Inferior parietal cortex (tissue), 1 donor: ENCODE results near the gene ANKS1B.

Experiments used
- DNase-seq: peaks from one replicate; pipeline ENCODE4 v3.0.0-alpha.2; 2016; ENCODE audit errors: extremely low spot score

Gene ANKS1B

GRCh38 chr12:99201906-99202645 lies 782.7 kb downstream of the ANKS1B start:
- no peak for DNase-seq

- no peak for DNase-seq
Measured at GRCh38 chr12:99200711-99201384, 783.9 kb downstream of the ANKS1B start.

- DNase-seq = no peak
Measured at GRCh38 chr12:99195474-99195873, 789.3 kb downstream of the ANKS1B start.

- DNase-seq = no peak
Measured at GRCh38 chr12:99192489-99192888, 792.2 kb downstream of the ANKS1B start.

- no peak for DNase-seq
Measured at GRCh38 chr12:99176871-99177270, 807.9 kb downstream of the ANKS1B start.

- no peak for DNase-seq
Measured at GRCh38 chr12:99170461-99170860, 814.3 kb downstream of the ANKS1B start.

GRCh38 chr12:99170037-99170436 lies 814.7 kb downstream of the ANKS1B start:
- no peak for DNase-seq

- DNase-seq = no peak
Measured at GRCh38 chr12:99157946-99158345, 826.8 kb downstream of the ANKS1B start.

GRCh38 chr12:99154983-99155336 lies 829.8 kb downstream of the ANKS1B start:
- DNase-seq = peak; percentile 57

GRCh38 chr12:99154216-99154982 lies 830.3 kb downstream of the ANKS1B start:
- DNase-seq = peak; percentile 43

GRCh38 chr12:99153293-99153692 lies 831.4 kb downstream of the ANKS1B start:
- no peak for DNase-seq

GRCh38 chr12:99152337-99152736 lies 832.4 kb downstream of the ANKS1B start:
- DNase-seq = no peak

- no peak for DNase-seq
Measured at GRCh38 chr12:99151744-99152143, 833.0 kb downstream of the ANKS1B start.

- no peak for DNase-seq
Measured at GRCh38 chr12:99147130-99147529, 837.6 kb downstream of the ANKS1B start.

- no peak for DNase-seq
Measured at GRCh38 chr12:99146730-99147129, 838.0 kb downstream of the ANKS1B start.

- no peak for DNase-seq
Measured at GRCh38 chr12:99146185-99146584, 838.6 kb downstream of the ANKS1B start.

GRCh38 chr12:99142651-99143050 lies 842.1 kb downstream of the ANKS1B start:
- no peak for DNase-seq

GRCh38 chr12:99140017-99140720 lies 844.6 kb downstream of the ANKS1B start:
- DNase-seq = no peak

- DNase-seq = no peak
Measured at GRCh38 chr12:99138393-99138792, 846.3 kb downstream of the ANKS1B start.

- DNase-seq = no peak
Measured at GRCh38 chr12:99137124-99137855, 847.4 kb downstream of the ANKS1B start.

- DNase-seq = no peak
Measured at GRCh38 chr12:99136516-99136915, 848.2 kb downstream of the ANKS1B start.
